GM21786 (cell line): ENCODE results near the gene C1QTNF9B.
"Not testable (repeated sequence)": the region's sequence is repeated elsewhere in the genome, so short reads cannot be mapped to it uniquely, and the experiment has no call there.

Experiments
- ATAC-seq: cut with Tn5 transposase; IDR thresholded peaks from one replicate; pipeline ENCODE4 v1.9.1; 2021; ENCODE audit not compliant: unreplicated experiment

The C1QTNF9B gene

DNA sequence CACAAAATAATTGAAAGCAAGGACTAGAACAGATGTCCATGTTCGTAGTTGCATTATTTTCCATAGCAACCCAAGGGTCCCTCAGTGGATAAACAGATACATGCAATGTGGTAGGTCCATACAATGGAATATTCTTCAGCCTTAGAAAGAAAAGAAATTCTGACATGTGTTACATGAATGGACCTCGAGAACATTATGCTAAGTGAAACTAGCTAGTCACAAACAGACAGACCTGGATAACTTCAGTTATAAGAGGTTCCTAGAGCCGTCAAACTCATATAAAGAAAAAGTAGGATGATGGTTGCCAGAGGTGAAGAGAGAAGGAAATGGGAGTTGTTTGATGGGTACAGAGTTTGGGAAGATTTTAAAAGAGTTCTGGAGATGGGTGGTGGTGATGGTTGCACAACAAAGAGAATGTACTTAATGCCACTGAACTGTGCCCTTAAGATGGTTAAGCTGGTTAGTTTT lies at the start of gene C1QTNF9B:
TSS of gene C1QTNF9B (minus strand) at position 51 of the 468 bp plus-strand sequence.
- ATAC-seq: not testable (repeated sequence)

DNA sequence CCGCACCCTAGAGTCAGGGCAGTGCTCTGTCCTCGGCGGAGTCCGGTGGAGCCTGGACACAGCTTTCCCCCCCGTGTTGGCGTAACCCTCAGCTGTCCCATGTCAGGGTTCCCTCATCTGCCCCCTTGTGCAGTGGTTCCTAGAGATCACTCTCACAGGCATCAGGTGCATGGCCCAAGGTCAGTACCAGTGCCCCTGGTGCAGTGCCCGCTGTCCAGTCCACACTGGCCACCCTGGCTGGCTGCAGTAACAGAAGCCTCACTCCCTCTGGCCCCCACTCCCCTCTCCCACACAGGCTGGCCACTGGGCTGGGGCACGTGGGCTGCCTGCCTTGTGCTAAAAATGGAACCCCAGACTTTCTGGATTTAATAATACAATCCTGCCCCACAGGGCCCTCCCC lies 49.6 kb upstream of the C1QTNF9B start:
- ATAC-seq: no peak

DNA sequence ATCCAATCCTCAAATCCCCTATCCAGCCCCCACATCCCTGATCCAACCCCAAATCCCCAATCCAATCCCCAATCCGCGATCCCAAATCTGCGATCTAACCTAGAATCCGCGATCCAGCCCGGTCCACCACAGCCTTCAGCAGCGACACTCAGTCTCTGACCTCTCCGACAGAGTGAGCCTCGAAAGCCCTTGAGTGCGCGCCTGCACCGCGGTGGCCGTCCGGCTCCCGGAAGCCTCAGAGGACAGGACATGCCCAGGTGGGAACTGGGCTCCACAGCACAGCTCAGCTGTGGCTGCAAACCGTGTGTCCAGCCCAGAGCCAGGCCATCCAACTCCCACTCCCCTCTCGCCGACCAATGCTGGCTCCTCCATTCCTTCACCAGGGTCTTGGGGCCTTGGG lies 48.8 kb upstream of the C1QTNF9B start:
- no peak for ATAC-seq

DNA sequence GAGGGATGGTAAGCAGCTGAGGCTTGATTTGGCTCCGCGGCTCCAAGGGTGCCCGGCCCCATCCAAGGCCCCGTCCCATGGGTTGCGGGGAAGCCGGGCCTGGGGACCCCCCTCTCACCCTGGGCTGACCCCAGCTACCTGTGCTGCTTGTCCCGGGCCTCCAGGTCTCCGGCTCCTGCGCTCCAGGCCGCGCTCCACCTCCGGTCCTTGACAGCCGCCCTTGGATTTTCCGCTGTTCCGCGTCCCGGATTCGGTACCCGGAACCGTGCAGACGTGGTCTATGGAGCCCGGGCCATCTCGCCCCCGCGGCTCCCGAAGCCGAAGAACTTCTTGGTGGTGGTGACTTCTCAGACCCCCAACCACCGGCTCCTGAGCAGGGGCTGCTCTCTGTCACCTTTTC lies 48.3 kb upstream of the C1QTNF9B start:
- no peak for ATAC-seq

DNA sequence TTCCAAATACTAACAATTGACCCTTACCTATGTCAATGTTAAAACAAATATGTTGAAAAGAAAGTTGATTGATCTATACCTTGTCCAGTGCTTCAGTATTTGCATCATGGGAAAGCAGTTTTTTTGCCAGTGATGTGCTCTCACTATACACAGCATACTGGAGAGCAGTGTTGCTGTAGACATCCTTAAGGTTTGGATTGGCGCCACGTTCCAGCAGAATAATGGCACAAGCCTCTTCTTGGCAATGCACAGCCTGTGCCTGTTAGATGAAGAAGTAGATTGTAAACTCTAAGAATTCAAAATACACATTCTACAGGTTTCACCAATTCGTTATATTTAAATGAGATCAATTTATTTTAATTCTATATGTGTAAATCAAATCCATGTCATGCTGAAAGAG lies 43.9 kb upstream of the C1QTNF9B start:
- no peak for ATAC-seq

DNA sequence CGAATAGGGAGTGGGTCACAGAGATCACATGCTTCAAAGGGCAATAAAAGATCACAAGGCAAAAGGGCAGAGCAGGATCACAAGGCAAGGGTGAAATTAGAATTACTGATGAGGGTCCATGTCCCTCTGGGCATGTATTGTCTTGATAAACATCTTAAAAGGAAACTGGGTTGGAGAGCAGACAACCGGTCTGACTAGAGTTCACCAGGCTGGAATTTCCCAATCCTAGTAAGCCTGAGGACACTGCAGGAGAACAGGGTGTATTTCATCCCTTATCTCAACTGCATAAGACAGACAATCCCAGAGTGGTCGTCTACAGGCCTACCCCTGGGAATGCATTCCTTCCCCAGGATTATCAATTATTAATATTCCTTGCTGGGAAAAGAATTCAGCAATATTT lies 42.4 kb upstream of the C1QTNF9B start:
- ATAC-seq: not testable (repeated sequence)

DNA sequence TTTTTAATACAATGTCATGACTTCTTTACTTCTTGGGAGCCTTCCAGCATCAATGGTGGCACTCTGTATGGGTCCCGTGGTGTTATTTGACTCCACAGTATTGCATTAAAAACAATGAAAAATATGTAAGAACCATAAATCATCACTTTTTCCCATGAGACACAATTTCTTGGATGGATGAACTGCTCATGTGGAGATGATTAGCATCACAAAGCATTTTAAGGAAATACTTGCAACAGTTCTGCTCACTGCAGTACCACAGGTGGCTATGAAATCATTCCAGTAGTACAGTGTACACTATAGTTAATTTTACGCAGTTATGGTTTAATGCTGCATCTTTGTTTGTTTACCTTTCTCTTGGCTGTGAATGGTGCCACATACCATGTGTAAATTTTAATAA lies 37.2 kb upstream of the C1QTNF9B start:
- no peak for ATAC-seq

DNA sequence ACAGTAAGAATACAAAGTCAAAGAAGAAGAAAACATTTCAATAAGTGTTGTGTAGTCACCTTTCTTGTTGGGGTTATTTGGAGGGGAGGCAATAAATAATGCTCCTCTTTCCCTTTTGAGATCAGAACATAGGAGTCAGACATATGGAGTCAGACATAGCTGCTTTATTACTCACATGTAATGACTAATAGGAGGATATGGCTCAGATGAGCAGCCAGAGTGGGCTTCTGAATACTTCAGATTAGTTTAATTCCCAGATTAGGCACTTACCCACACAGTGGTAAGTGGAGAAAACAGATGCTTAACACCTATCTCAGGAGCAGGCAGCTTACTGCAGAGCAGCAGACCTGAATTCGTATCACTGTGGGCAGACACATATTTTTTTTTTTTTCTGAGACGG lies 31.7 kb upstream of the C1QTNF9B start:
- ATAC-seq: no peak

DNA sequence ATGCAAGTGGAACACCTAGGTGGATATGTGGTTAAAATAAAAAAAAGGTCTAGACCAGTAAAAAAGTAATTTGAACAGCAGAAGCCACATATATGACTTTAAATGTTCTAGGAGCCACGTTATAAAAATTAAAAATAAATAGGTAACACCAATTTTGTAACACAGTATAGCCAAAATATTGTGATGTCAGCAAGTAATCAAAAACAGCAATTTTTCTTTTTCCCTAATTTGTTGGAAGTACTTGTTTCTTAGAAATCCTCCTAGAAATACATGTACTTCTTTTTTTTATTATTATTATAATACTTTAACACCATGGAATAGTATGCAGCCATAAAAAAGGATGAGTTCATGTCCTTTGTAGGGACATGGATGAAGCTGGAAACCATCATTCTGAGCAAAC lies 25.7 kb upstream of the C1QTNF9B start:
- ATAC-seq: no peak

DNA sequence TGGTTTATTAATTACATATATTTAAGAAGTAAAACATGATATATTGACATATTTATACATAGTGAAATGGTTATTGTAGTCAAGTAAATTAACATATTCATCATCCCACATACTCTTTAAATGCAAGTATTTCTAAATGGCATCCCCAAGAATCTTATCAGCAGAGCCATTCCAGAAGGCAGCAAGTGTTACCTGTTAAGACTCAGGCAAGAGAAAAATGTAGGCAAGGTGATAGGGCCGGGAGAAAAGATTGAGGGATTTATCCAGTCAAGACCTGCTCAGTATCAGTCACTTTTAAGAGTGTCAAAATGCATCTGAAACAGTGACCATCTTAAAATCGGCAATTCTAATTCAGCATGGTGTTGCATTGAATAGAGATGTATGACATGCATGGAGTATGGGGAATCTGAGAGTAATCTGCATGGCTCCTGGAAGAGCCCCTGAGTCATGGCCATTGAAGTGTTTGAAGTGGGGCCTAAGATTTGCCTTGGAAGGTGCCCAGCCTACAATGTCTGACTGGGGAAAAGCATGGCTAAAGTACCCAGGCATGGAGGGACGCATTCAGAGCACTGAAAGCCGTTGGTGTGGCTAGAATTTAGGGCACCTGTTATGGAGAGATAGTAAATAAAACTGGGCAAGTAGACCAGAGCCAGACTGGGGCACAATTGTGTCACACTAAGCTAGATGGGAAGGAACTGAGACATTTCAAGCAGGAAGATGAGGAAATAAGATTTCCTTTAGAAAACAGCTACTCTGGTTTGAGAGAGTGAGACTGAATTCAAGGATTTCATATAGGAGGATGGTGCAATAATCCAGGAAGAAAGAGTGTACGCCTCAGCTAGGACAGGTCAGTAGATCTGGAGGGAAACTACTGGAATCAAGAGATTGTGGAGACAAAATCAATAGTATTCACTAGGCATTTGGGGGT lies 25.0 kb upstream of the C1QTNF9B start:
- no peak for ATAC-seq

DNA sequence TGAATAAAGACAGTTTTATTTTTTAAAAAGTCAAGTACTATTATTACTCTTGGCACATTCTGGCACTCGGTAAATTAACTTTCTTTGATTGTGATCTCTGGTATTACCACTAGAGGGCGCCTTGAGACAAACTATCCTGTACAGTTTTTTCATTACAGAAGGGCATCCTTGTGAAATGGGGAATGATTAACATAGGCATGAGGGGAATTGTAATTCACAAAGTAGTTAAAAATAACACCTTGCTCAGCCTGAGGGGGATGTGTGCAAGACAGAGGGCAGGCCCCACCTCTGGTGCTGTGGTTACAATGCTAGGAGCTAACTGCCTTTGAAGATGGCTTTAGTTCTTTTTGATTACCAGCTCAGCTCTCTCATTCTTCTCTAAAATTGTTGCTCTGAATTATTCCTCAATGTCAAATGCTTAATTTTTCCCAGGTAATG lies 24.2 kb upstream of the C1QTNF9B start:
- ATAC-seq: no peak

DNA sequence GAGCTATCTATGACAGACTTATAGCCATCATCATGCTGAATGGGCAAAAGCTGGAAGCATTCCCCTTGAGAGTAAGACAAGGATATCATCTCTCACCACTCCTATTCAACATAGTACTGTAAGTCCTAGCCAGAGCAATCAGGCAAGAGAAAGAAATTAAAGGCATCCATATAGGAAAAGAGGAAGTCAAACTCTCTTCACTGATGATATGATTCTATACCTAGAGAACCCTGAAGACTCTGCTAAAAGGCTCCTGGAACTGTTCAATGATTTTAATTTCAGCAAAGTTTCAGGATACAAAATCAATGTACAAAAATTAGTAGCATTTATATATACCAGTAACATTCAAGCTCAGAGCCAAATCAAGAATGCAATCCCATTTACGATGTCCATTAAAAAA lies 21.7 kb upstream of the C1QTNF9B start:
- no peak for ATAC-seq

DNA sequence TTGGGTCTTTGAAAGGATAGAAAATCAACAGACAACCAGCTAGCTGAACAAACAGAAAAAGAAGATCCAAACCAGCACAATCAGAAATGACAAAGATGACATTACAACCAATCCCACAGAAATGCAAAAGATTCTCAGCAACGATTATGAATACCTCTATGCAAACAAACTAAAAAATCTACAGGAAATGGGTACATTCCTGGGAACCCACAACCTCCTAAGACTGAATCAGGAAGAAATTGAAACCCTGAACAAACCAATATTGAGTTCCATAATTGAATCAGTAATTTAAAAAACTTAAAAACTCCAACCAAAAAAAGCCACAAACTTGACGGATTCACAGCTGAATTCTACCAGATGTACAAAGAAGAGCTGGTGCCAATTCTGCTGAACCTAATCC lies 20.9 kb upstream of the C1QTNF9B start:
- ATAC-seq: no peak

DNA sequence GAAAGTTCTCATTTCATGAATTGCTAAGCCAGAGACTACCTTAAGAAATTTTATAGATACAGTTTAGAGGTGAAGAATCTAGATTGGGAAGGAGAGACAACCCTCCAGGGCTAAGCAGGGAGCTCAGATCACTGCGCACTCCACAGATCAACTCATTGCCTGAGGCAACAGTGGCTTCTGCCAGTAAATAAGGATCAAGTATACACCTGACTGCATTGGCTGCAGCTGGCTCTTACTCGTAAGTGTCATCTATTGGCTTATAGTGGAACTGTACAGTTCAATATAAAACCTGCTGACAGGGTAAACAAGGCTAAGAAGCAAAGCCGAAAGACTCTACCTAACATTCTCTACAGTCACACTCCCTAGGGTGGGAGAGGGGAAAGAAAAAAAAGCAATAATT lies 18.0 kb upstream of the C1QTNF9B start:
- no peak for ATAC-seq

DNA sequence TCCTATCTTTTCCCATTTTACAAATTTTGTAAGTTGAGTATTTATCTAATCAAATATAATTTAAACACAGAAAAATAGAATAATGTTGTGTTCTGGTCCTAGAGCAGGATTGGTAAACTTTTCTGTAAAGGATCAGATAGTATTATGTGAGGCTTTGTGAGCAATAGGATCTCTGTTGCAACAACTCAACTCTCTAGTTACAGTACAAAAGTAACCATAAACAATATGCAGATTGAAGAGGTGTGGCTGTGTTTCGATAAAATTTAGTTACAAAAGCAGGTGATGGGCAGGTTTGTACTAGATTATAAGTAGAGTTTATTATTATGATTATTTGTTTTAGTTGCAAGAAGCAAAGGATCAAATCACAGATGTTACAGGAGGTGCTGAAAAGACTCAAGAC lies 15.2 kb upstream of the C1QTNF9B start:
- no peak for ATAC-seq

DNA sequence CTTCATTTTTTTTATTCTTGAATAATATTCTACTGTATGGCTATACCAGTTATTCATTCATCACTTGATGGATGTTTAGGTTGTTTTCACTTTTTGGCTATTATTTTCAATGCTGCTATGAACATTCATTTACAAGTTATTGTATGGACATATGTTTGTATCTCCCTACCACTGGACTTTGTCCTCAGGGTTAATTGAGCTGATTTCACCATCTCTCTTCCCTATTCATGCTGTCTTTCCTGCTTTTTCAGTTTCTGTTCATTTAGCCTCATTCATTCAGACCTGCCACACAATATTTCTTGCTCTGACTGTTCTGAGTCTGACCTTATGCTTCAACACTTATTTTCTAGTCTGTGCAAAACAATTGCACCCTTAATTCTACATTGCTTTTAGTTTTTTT lies 12.3 kb upstream of the C1QTNF9B start:
- ATAC-seq: no peak

DNA sequence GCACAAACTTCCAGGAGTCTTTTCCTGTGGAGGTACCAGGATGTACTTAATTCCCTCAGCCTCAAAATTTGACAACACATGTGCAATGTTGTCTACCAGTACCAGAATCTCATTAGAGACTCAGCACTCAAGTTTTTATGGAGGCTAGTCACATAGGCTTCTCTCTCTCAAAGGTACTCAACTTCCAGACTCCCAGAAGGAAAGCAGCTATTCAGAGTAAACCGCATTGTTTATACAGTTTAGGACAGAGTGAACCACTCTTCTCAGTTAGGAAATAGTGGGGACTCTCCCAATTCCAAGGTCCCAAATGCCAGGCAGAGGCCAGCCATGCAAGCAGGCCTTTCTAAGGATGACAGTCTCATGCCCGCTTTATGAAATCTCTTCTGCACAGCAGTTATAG lies 8.5 kb upstream of the C1QTNF9B start:
- ATAC-seq: no peak

DNA sequence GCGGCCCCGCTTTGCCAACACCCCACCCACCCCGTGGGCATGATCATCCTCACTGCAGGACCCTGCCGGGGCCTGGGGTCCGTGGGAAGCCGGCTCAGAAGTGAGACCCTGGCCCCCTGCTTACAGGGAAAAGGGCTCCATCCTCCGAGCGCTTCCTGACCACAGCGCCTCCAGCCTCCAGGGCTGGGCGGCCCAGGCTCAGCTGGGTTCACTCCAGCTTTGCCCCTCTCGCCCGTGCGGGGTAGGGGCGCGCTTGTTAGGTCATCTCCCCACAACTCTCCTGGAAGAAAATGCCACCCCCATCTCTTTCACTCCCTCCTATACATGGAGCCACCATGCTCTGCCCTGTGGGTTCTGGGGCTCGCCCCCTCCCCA lies 6.6 kb upstream of the C1QTNF9B start:
- no peak for ATAC-seq

DNA sequence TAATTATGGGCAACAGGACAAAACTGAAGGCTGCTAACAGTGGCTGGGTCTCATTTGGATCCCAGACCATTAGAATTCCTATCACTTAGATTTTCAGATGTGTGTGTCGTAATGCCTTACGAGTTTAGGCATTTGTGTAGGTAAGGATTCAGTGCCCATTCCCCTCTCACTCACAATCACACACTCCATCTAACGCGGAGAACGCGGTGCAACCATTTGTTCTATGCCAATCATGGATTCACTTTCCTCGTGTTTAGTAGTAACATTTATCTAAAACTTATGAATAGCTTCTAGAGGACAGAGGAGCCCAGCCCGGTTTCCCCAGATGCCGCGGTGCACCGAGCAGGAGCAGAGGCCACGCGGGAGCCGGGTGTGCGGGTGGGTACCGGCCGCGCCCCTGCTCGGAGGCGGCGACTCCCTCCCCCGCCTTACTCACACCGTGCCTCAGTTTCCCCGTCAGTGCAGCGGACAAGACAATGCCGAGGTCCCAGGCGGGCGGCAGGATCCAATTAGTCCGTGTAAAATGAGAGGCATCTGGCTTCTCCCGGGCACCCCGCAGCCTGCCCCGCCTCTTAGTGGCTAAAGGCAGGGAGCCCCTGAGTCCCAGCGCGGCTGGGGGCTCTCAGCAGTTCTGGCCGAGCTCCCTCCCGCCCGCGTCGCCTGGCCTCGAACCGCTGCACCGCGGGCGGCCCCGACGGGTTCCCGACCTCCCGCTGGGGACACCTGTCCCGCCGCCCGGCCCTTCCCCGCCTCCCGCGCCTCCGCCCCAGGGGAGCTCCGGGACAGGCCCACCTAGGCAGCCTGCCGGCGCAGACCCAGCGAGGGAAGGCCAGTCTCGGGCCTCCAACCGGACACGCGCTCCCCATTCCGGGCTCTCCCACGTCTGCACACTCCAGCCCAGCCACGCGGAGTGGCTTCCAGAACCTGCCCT lies 5.9 kb upstream of the C1QTNF9B start:
- no peak for ATAC-seq

DNA sequence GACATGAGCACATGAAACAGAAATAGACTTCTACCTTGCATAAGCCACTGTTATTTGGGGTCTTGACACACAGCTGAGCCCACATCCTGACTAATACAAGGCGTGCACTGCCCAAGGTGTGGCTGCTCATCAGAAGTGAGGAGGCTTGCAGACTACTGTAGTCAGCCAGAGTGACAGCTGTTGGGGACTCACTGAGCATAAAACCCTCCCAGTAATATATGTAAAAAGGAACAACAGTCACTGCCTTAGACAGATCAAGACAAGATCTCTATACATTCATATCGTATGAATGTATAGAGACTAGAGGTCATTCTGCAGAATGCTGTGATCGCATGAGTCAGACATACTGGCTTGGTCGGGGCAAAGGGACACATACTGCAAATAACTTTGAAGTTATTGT lies 4.1 kb upstream of the C1QTNF9B start:
- no peak for ATAC-seq

DNA sequence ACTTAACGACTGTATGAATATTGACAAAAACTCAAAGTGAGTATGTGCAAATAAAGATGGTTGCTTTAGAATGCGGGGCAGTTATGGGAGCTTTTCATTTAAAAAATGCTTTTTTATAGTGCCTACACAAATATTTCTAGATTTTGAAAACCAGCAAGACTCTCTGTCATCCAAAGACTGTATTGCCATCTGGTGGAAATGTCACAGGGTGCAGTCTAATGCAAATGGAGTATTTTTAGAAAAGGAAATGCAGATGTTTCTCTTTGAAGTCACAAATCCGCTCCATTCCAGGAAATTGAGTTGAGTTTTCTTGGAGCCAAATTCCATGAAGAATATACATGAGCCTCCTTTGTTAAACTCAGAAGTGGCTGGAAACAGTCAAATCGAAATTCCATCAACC lies 2.3 kb upstream of the C1QTNF9B start:
- ATAC-seq: peak; percentile 64

DNA sequence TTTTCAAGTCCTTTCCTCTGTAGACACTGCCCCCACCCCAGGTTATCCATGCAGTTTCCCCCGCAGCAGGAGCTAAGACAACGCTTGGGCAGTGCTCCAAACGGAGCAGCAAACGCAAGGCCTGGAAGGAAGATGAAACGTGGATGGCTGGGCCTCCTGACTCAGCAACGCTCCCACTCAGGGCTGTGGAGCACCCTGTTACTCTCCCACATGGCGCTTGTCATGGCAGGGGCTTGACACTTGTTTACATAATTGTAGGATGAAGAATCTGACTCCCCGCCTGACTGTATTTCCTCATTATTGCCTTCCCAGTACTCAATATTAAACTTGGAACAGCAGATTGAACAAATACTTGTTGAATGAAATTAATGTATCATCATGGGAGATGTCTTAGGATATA lies 799 bp upstream of the C1QTNF9B start:
- ATAC-seq: no peak
